T-cell (primary cell): ENCODE measurements around the gene SPTB. TPM values are rescaled to one million over a fixed set of nuclear protein-coding genes. Genes with fewer than 3 reads are reported as not detected.

ENCODE experiments used
- ATAC-seq, 4 experiments: fragments of 200-7000 bp in 3 of 4; fragments of 150-1000 bp in 1 of 4; cut with Tn5 transposase; replicated peaks in 1 of 4; 1 replicate in 3 of 4; 2 replicates in 1 of 4; pipeline ENCODE4 v1.10.0; 2021; ENCODE audit warnings: moderate library complexity in 3 of 4, mild to moderate bottlenecking in 2 of 4, moderate number of reproducible peaks in 1 of 4
- CTCF ChIA-PET, 2 donors: fragments of 300-600 bp; sonication (Branson Sonifier 250); formaldehyde crosslinking; loops; one replicate each; lab custom pipeline; 2022; ENCODE audit warnings: antibody characterized with exemption in 2 of 2; lab: Charles Lee
- POLR2A ChIA-PET, 2 donors: fragments of 300-600 bp; sonication (Branson Sonifier 250); formaldehyde crosslinking; loops; one replicate each; lab custom pipeline; 2022; ENCODE audit warnings: antibody characterized with exemption in 2 of 2; lab: Charles Lee
- DNase-seq, 35 experiments: peaks; one replicate each; pipeline versions ENCODE4 v3.0.0 to v3.0.0-alpha.2; 2013 to 2023
- H3K27ac ChIP-seq: one replicate; pipeline ENCODE4 v1.5.1; 2013; ENCODE audit warnings: low read length
- H3K27me3 ChIP-seq, 2 experiments: replicated peaks in 1 of 2; 1 replicate in 1 of 2; 2 replicates in 1 of 2; pipeline versions ENCODE4 v1.6.1 to v1.7.0; 2013; ENCODE audit warnings: low read length in 1 of 2, mixed read lengths in 1 of 2; ENCODE audit not compliant: control insufficient read depth in 2 of 2, insufficient read depth in 2 of 2; ENCODE audit errors: extremely low read depth in 1 of 2
- H3K36me3 ChIP-seq, 2 donors: 1 replicate in 1 of 2; 2 replicates in 1 of 2; pipeline versions ENCODE4 v1.6.1 to v1.7.0; 2013; ENCODE audit warnings: low read length in 1 of 2; ENCODE audit not compliant: control insufficient read depth in 2 of 2, insufficient read depth in 1 of 2; ENCODE audit errors: extremely low read depth in 1 of 2
- H3K4me1 ChIP-seq, 2 experiments: 1 replicate in 1 of 2; 2 replicates in 1 of 2; pipeline versions ENCODE4 v1.6.1 to v1.7.0; 2013; ENCODE audit warnings: low read length in 2 of 2, mixed read lengths in 1 of 2; ENCODE audit not compliant: insufficient read depth in 2 of 2, control insufficient read depth in 1 of 2; ENCODE audit errors: extremely low read depth in 1 of 2
- H3K4me3 ChIP-seq, 2 donors: 1 replicate in 1 of 2; 2 replicates in 1 of 2; pipeline versions ENCODE4 v1.5.1 to v1.7.0; 2013; ENCODE audit warnings: mild to moderate bottlenecking in 2 of 2, low read length in 1 of 2, moderate library complexity in 1 of 2; ENCODE audit not compliant: control insufficient read depth in 1 of 2; ENCODE audit errors: extremely low read depth in 1 of 2
- H3K9me3 ChIP-seq: 2 replicates; pipeline ENCODE4 v1.7.0; 2013
- H3K27ac Mint-ChIP-seq, 2 donors: one replicate each; pipeline ENCODE4 v1.8.0; 2020 to 2021; ENCODE audit warnings: mild to moderate bottlenecking in 2 of 2, mixed read lengths in 2 of 2
- H3K27me3 Mint-ChIP-seq, 2 donors: one replicate each; pipeline ENCODE4 v1.8.0; 2021 to 2022; ENCODE audit warnings: mixed read lengths in 2 of 2
- H3K36me3 Mint-ChIP-seq: one replicate; pipeline ENCODE4 v1.8.0; 2021; ENCODE audit warnings: mixed read lengths
- H3K4me1 Mint-ChIP-seq, 3 donors: one replicate each; pipeline ENCODE4 v1.8.0; 2020 to 2022; ENCODE audit warnings: mixed read lengths in 3 of 3, mild to moderate bottlenecking in 1 of 3
- H3K4me3 Mint-ChIP-seq, 3 donors: one replicate each; pipeline ENCODE4 v1.8.0; 2020 to 2022; ENCODE audit warnings: mild to moderate bottlenecking in 3 of 3, mixed read lengths in 3 of 3, moderate library complexity in 3 of 3
- H3K9me3 Mint-ChIP-seq, 3 donors: one replicate each; pipeline ENCODE4 v1.8.0; 2020 to 2022; ENCODE audit warnings: mixed read lengths in 3 of 3
- WGBS: methylation state at CpG from one replicate; pipeline ENCODE4 v1.1.5; 2013; ENCODE audit warnings: missing lambda C conversion rate; ENCODE audit not compliant: insufficient coverage; 5-methylcytosine and 5-hydroxymethylcytosine counted together
- total RNA-seq, 35 experiments: library from RNA in 6 of 35; stranded (reverse) in 6 of 35; fragments of 120-200 nt in 1 of 35; gene quantifications; one replicate each; pipeline versions ENCODE4 v1.2.1 to v1.2.4 and lab custom pipeline; 2013 to 2026

SPTB gene
- total RNA-seq, 5 donors from 2014 or later (not counting 1 experiment from before 2014, with no cell fraction given), result 0.07 to 0.13 (median 0.09) TPM

- Mint-ChIP-seq H3K27ac (no peak overlapping the region), H3K4me1 (peaks cover 0 to 7% (median 4%) of the 10 kb centered on the region in 3 donors), H3K27me3 (peaks cover 37 to 58% of the 10 kb centered on the region in 2 donors), H3K9me3 (no peaks in the 10 kb centered on the region), H3K4me3 (no peak overlapping the region), H3K36me3 (no peaks in the 10 kb centered on the region)
- peaks cover 4 to 20% of the 10 kb centered on the region in 2 experiments for H3K27me3 ChIP-seq
- 88% methylated on average over 1 of the region's 3 CpGs for WGBS
- H3K36me3 ChIP-seq, result no peaks in the 10 kb centered on the region
- H3K4me3 ChIP-seq, result no peak overlapping the region
- no peaks in the 10 kb centered on the region for H3K9me3 ChIP-seq
- ATAC-seq, result no peak
- ChIA-PET CTCF (no interaction called here), POLR2A (no interaction called here)
- H3K27ac ChIP-seq, result no peak overlapping the region
- DNase-seq, result no peak
- H3K4me1 ChIP-seq, result no peaks in the 10 kb centered on the region
Observed at GRCh38 chr14:64844969-64845536, 34.7 kb downstream of the SPTB start.

DNA sequence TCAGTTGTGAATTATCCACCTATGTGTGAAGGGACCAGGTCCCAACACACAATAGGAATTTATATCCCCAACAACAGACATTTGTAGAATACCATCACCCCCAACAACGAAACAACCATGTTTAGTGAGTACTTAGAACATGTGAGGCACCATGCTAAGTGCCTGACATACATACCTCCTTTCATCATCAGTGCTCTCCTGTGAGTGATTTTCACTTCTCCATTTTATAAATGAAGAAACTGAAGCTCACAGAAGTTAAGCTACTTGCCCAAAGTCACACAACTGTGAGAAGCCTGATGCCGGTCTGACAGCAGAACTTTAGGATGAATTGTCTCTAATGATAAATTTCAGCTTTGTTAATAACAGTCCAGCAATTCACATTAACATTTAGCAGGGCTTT is 35.4 kb downstream of the SPTB start:
- H3K9me3 ChIP-seq, result no peaks in the 10 kb centered on the region
- Mint-ChIP-seq H3K27ac (no peak overlapping the region), H3K9me3 (no peaks in the 10 kb centered on the region), H3K36me3 (no peaks in the 10 kb centered on the region), H3K27me3 (peaks cover 36 to 58% of the 10 kb centered on the region in 2 donors), H3K4me1 (peaks cover 0 to 7% (median 4%) of the 10 kb centered on the region in 3 donors), H3K4me3 (no peak overlapping the region)
- H3K27me3 ChIP-seq, result peaks cover 4 to 20% of the 10 kb centered on the region in 2 experiments
- no peak for DNase-seq
- no peak overlapping the region for H3K27ac ChIP-seq
- no peaks in the 10 kb centered on the region for H3K4me1 ChIP-seq
- CTCF ChIA-PET, result no interaction called here
- WGBS, result 20% methylated on average over 1 of the region's 2 CpGs
- POLR2A ChIA-PET, result no interaction called here
- no peak for ATAC-seq
- no peak overlapping the region for H3K4me3 ChIP-seq
- H3K36me3 ChIP-seq, result no peaks in the 10 kb centered on the region

GRCh38 chr14:64843548-64843947 is 36.2 kb downstream of the SPTB start:
- ATAC-seq, result no peak
- no peak overlapping the region for H3K27ac ChIP-seq
- H3K4me3 Mint-ChIP-seq, result no peak overlapping the region
- peaks cover 0 to 7% (median 4%) of the 10 kb centered on the region in 3 donors for H3K4me1 Mint-ChIP-seq
- H3K27ac Mint-ChIP-seq, result no peak overlapping the region
- WGBS, result 71% methylated on average over 4 of the region's 6 CpGs
- peaks cover 4 to 23% of the 10 kb centered on the region in 2 experiments for H3K27me3 ChIP-seq
- ChIA-PET CTCF (no interaction called here), POLR2A (interaction anchor here in 1 of 2 donors (0.6 kb wide), 1 partner anchor 219 kb away, joined by 3 read pairs; no protein-coding TSS in a partner anchor)
- no peak for DNase-seq
- no peaks in the 10 kb centered on the region for H3K4me1 ChIP-seq
- H3K36me3 Mint-ChIP-seq, result no peaks in the 10 kb centered on the region
- no peak overlapping the region for H3K4me3 ChIP-seq
- no peaks in the 10 kb centered on the region for H3K9me3 Mint-ChIP-seq
- peaks cover 36 to 58% of the 10 kb centered on the region in 2 donors for H3K27me3 Mint-ChIP-seq
- H3K9me3 ChIP-seq, result no peaks in the 10 kb centered on the region
- no peaks in the 10 kb centered on the region for H3K36me3 ChIP-seq

DNA sequence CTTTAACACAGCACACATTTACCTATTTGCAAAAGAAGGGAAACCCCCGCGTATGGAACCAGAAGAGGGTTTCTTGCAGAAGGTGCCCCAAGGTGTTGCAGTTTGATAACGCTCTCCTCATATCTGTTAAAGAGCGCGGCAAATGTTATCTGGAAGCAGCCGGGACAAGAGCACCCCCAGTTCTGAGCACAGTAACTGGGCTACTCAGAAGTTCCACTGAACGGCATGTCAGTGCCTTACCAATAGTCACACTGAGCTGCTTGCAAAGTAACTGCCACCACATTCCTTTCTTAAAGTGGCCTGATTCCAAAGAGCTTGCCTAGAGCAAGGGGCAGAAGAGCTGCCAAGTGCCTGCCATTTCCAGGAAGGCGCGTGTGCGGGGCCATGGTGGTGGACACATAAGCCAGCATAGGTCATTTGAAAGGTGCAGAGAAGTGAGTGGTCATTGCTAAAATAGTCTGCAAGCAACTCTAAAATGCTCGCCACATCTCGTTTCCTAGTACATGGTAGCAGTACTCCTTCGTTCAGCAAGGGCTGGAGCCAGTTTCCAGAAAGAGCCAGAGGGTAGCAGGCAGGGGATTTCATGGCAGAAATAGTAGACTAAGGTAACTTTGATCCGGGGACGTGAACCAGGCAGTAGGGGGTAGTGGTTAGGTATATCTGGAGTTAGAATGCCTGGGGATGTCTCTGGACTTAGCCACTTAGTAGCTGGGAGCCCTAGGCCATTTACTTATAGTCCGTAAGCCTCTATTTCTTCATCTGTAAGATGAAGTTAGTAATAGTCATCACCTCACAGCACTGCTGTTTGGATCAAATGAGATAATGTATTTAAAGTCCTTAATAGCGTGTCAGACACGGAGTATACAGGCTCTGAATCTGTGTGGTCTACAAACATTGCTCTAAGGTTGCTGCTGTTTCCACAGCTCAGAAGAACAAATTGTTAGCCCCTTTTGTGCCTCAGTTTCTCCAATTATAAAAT is 37.6 kb downstream of the SPTB start:
- H3K27ac ChIP-seq, result no peak overlapping the region
- Mint-ChIP-seq H3K36me3 (no peaks in the 10 kb centered on the region), H3K9me3 (no peaks in the 10 kb centered on the region), H3K4me3 (no peak overlapping the region), H3K4me1 (no peaks in the 10 kb centered on the region), H3K27ac (no peak overlapping the region), H3K27me3 (peaks cover 39 to 50% of the 10 kb centered on the region in 2 donors)
- no peak overlapping the region for H3K4me3 ChIP-seq
- POLR2A ChIA-PET, result interaction anchor here in 1 of 2 donors (0.6 kb wide), 2 partner anchors 10 to 18 kb away, joined by 3 read pairs; no protein-coding TSS in a partner anchor
- H3K36me3 ChIP-seq, result no peaks in the 10 kb centered on the region
- CTCF ChIA-PET, result interaction anchor here in 1 of 2 donors (1.4 kb wide), 1 partner anchor 19 kb away, joined by 3 read pairs; no protein-coding TSS in a partner anchor
- H3K9me3 ChIP-seq, result no peaks in the 10 kb centered on the region
- DNase-seq (no peak), ATAC-seq (no peak)
- 81% methylated on average over 10 of the region's 18 CpGs for WGBS
- peaks cover 2 to 20% of the 10 kb centered on the region in 2 experiments for H3K27me3 ChIP-seq
- no peaks in the 10 kb centered on the region for H3K4me1 ChIP-seq

GRCh38 chr14:64841121-64841651 is 38.5 kb downstream of the SPTB start:
- no peaks in the 10 kb centered on the region for H3K36me3 Mint-ChIP-seq
- H3K4me3 Mint-ChIP-seq, result no peak overlapping the region
- H3K27ac Mint-ChIP-seq, result no peak overlapping the region
- Histone ChIP-seq H3K36me3 (no peaks in the 10 kb centered on the region), H3K27ac (no peak overlapping the region), H3K27me3 (peaks cover 2 to 20% of the 10 kb centered on the region in 2 experiments), H3K9me3 (no peaks in the 10 kb centered on the region), H3K4me1 (no peaks in the 10 kb centered on the region), H3K4me3 (no peak overlapping the region)
- ATAC-seq, result no peak
- H3K4me1 Mint-ChIP-seq, result no peaks in the 10 kb centered on the region
- POLR2A ChIA-PET, result interaction anchor here in 1 of 2 donors (0.6 kb wide), 2 partner anchors 9 to 17 kb away, joined by 3 read pairs; no protein-coding TSS in a partner anchor
- no peaks in the 10 kb centered on the region for H3K9me3 Mint-ChIP-seq
- 86% methylated on average over 1 of the region's 6 CpGs for whole genome bisulfite sequencing
- no peak for DNase-seq
- CTCF ChIA-PET, result interaction anchor here (1.0 to 1.4 kb wide), 2 partner anchors 18 to 50 kb away, joined by 3 read pairs; no protein-coding TSS in a partner anchor
- peaks cover 40 to 51% of the 10 kb centered on the region in 2 donors for H3K27me3 Mint-ChIP-seq

GRCh38 chr14:64838656-64839055 is 41.1 kb downstream of the SPTB start:
- ChIA-PET POLR2A (no interaction called here), CTCF (no interaction called here)
- Histone ChIP-seq H3K9me3 (no peaks in the 10 kb centered on the region), H3K36me3 (no peaks in the 10 kb centered on the region), H3K27ac (no peak overlapping the region), H3K4me1 (no peaks in the 10 kb centered on the region), H3K27me3 (peaks cover under 1 to 35% of the 10 kb centered on the region in 2 experiments), H3K4me3 (no peak overlapping the region)
- H3K27ac Mint-ChIP-seq, result no peak overlapping the region
- H3K4me3 Mint-ChIP-seq, result no peak overlapping the region
- peaks cover 31 to 33% of the 10 kb centered on the region in 2 donors for H3K27me3 Mint-ChIP-seq
- H3K4me1 Mint-ChIP-seq, result no peaks in the 10 kb centered on the region
- DNase-seq (no peak), ATAC-seq (no peak)
- H3K36me3 Mint-ChIP-seq, result no peaks in the 10 kb centered on the region
- H3K9me3 Mint-ChIP-seq, result no peaks in the 10 kb centered on the region
- no CpG with 5 or more reads among the region's 5 CpGs for WGBS
